ENCODE data around the gene KCNK3. TPM values are rescaled to one million over a fixed set of nuclear protein-coding genes. Genes with fewer than 3 reads are reported as not detected.
A peak's percentile ranks its signal among the peaks of the same experiment; 100 is the strongest.

The KCNK3 gene
- total and polyA plus RNA-seq, 2 of the 13 experiments (the other 11 are each of a cell fraction or from before 2014, with no cell fraction given) = not detected

GRCh38 chr2:26720322-26721114 lies 28.0 kb downstream of the KCNK3 start (continued):
- TF ChIP-seq ZBTB46 (CRISPR knock-in tag; IDR thresholded peaks at IDR 0.05; ENCODE audit: borderline replicate concordance) = no peak
- no peak for TF ChIP-seq NFYC (CRISPR knock-in tag; IDR thresholded peaks at IDR 0.05)
- TF ChIP-seq FOXA3 (CRISPR knock-in tag; IDR thresholded peaks at IDR 0.05) = no peak
- TF ChIP-seq TP53 (CRISPR knock-in tag; conservative IDR thresholded peaks at IDR 0.05) = no peak
- no peak for TF ChIP-seq ZNF101 (CRISPR knock-in tag; IDR thresholded peaks at IDR 0.05; ENCODE audit: borderline replicate concordance, low read depth)
- TF ChIP-seq ZBTB14 (CRISPR knock-in tag; IDR thresholded peaks at IDR 0.05) = no peak
- no peak for TF ChIP-seq DNMT3B (CRISPR knock-in tag; conservative IDR thresholded peaks at IDR 0.05)
- no peak for TF ChIP-seq MATR3 (CRISPR knock-in tag; IDR thresholded peaks at IDR 0.05)
- TF ChIP-seq MEIS2 (CRISPR knock-in tag; IDR thresholded peaks at IDR 0.05) = no peak
- no peak for TF ChIP-seq ZFP36L1 (CRISPR knock-in tag; IDR thresholded peaks at IDR 0.05)
- TF ChIP-seq RARA (CRISPR knock-in tag; IDR thresholded peaks at IDR 0.05) = peak; percentile 21; the same call in 1 of the 2 replicates
- TF ChIP-seq, protein P1, sequence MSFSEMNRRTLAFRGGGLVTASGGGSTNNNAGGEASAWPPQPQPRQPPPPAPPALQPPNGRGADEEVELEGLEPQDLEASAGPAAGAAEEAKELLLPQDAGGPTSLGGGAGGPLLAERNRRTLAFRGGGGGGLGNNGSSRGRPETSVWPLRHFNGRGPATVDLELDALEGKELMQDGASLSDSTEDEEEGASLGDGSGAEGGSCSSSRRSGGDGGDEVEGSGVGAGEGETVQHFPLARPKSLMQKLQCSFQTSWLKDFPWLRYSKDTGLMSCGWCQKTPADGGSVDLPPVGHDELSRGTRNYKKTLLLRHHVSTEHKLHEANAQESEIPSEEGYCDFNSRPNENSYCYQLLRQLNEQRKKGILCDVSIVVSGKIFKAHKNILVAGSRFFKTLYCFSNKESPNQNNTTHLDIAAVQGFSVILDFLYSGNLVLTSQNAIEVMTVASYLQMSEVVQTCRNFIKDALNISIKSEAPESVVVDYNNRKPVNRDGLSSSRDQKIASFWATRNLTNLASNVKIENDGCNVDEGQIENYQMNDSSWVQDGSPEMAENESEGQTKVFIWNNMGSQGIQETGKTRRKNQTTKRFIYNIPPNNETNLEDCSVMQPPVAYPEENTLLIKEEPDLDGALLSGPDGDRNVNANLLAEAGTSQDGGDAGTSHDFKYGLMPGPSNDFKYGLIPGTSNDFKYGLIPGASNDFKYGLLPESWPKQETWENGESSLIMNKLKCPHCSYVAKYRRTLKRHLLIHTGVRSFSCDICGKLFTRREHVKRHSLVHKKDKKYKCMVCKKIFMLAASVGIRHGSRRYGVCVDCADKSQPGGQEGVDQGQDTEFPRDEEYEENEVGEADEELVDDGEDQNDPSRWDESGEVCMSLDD (CRISPR knock-in tag; IDR thresholded peaks at IDR 0.05; ENCODE audit: borderline replicate concordance) = no peak
- no peak for TF ChIP-seq SATB2 (CRISPR knock-in tag; IDR thresholded peaks at IDR 0.05)
- no peak for TF ChIP-seq ZNF772 (CRISPR knock-in tag; IDR thresholded peaks at IDR 0.05)
- TF ChIP-seq, protein P2, sequence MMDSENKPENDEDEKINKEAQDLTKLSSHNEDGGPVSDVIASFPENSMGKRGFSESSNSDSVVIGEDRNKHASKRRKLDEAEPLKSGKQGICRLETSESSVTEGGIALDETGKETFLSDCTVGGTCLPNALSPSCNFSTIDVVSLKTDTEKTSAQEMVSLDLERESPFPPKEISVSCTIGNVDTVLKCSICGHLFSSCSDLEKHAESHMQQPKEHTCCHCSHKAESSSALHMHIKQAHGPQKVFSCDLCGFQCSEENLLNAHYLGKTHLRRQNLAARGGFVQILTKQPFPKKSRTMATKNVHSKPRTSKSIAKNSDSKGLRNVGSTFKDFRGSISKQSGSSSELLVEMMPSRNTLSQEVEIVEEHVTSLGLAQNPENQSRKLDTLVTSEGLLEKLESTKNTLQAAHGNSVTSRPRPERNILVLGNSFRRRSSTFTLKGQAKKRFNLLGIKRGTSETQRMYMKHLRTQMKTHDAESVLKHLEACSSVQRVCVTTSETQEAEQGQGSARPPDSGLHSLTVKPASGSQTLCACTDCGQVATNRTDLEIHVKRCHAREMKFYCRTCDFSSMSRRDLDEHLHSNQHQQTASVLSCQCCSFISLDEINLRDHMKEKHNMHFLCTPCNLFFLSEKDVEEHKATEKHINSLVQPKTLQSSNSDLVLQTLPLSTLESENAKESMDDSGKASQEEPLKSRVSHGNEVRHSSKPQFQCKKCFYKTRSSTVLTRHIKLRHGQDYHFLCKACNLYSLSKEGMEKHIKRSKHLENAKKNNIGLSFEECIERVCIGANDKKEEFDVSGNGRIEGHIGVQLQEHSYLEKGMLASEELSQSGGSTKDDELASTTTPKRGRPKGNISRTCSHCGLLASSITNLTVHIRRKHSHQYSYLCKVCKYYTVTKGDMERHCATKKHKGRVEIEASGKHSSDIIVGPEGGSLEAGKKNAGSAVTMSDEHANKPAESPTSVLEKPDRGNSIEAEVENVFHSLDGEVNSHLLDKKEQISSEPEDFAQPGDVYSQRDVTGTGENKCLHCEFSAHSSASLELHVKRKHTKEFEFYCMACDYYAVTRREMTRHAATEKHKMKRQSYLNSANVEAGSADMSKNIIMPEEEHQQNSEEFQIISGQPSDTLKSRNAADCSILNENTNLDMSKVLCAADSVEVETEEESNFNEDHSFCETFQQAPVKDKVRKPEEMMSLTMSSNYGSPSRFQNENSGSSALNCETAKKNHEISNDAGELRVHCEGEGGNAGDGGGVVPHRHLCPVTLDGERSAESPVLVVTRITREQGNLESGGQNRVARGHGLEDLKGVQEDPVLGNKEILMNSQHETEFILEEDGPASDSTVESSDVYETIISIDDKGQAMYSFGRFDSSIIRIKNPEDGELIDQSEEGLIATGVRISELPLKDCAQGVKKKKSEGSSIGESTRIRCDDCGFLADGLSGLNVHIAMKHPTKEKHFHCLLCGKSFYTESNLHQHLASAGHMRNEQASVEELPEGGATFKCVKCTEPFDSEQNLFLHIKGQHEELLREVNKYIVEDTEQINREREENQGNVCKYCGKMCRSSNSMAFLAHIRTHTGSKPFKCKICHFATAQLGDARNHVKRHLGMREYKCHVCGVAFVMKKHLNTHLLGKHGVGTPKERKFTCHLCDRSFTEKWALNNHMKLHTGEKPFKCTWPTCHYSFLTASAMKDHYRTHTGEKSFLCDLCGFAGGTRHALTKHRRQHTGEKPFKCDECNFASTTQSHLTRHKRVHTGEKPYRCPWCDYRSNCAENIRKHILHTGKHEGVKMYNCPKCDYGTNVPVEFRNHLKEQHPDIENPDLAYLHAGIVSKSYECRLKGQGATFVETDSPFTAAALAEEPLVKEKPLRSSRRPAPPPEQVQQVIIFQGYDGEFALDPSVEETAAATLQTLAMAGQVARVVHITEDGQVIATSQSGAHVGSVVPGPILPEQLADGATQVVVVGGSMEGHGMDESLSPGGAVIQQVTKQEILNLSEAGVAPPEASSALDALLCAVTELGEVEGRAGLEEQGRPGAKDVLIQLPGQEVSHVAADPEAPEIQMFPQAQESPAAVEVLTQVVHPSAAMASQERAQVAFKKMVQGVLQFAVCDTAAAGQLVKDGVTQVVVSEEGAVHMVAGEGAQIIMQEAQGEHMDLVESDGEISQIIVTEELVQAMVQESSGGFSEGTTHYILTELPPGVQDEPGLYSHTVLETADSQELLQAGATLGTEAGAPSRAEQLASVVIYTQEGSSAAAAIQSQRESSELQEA (CRISPR knock-in tag; IDR thresholded peaks at IDR 0.05; ENCODE audit: not compliant biosample characterization) = no peak
- TF ChIP-seq ZNF230 (CRISPR knock-in tag; IDR thresholded peaks at IDR 0.05) = no peak

Measured in HepG2 (cell line).